Memory B cell (primary cell): ENCODE data around the gene SLC37A4.
A peak's percentile ranks its signal among the peaks of the same experiment; 100 is the strongest.
"Not testable (repeated sequence)": the region's sequence is repeated elsewhere in the genome, so short reads cannot be mapped to it uniquely, and the experiment has no call there.

ENCODE experiments used
- ATAC-seq: fragments of 150-1000 bp; cut with Tn5 transposase; 2 replicates; pipeline ENCODE4 v1.10.0; 2021; ENCODE audit warnings: low read depth, mild to moderate bottlenecking, moderate library complexity
- DNase-seq, 2 donors: peaks; one replicate each; pipeline ENCODE4 v3.0.0; 2022; ENCODE audit warnings: low spot score in 2 of 2
- H3K27ac Mint-ChIP-seq: one replicate; pipeline ENCODE4 v1.8.0; 2022; ENCODE audit warnings: mild to moderate bottlenecking, moderate library complexity, mixed read lengths
- H3K27me3 Mint-ChIP-seq: one replicate; pipeline ENCODE4 v1.8.0; 2022; ENCODE audit warnings: mixed read lengths
- H3K36me3 Mint-ChIP-seq: one replicate; pipeline ENCODE4 v1.8.0; 2022; ENCODE audit warnings: mild to moderate bottlenecking, mixed read lengths
- H3K4me1 Mint-ChIP-seq: one replicate; pipeline ENCODE4 v1.8.0; 2022; ENCODE audit warnings: mixed read lengths
- H3K4me3 Mint-ChIP-seq: one replicate; pipeline ENCODE4 v1.8.0; 2022; ENCODE audit warnings: mild to moderate bottlenecking, moderate library complexity, mixed read lengths
- H3K9me3 Mint-ChIP-seq: one replicate; pipeline ENCODE4 v1.8.0; 2022; ENCODE audit warnings: mixed read lengths

Gene SLC37A4

GRCh38 chr11:119030329-119031047, at the start of gene SLC37A4:
SLC37A4 (minus strand) TSS chr11:119030877.
- peak within 1 kb of the TSS; percentile 14 for H3K27ac Mint-ChIP-seq
- peaks cover 6% of the 10 kb centered on the region for H3K36me3 Mint-ChIP-seq
- ATAC-seq, result peak; percentile 92
- H3K27me3 Mint-ChIP-seq, result no peaks in the 10 kb centered on the region
- no peaks in the 10 kb centered on the region for H3K9me3 Mint-ChIP-seq
- DNase-seq, result peak; percentile 99 to 100
- H3K4me1 Mint-ChIP-seq, result peaks cover 17% of the 10 kb centered on the region
- peak within 1 kb of the TSS; percentile 85 for H3K4me3 Mint-ChIP-seq

GRCh38 chr11:119078675-119079420, 48.2 kb upstream of the SLC37A4 start:
- H3K9me3 Mint-ChIP-seq, result no peaks in the 10 kb centered on the region
- H3K27me3 Mint-ChIP-seq, result no peaks in the 10 kb centered on the region
- no peaks in the 10 kb centered on the region for H3K4me1 Mint-ChIP-seq
- no peak overlapping the region for H3K4me3 Mint-ChIP-seq
- DNase-seq (no peak), ATAC-seq (no peak)
- peaks cover 26% of the 10 kb centered on the region for H3K36me3 Mint-ChIP-seq
- no peak overlapping the region for H3K27ac Mint-ChIP-seq

DNA sequence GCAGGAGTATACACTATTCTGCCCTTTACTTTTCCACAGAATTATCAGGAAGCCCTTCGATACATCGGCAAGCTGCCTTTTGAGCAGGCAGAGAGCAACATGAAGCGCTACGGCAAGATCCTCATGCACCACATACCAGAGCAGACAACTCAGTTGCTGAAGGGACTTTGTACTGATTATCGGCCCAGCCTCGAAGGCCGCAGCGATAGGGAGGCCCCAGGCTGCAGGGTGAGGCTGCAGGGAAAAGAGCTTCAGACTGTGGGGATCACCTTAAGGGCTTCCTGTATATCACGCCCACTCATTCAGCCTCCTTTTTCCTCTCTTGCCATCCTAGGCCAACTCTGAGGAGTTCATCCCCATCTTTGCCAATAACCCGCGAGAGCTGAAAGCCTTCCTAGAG, 47.2 kb upstream of the SLC37A4 start:
- ATAC-seq, result no peak
- no peak overlapping the region for H3K4me3 Mint-ChIP-seq
- no peaks in the 10 kb centered on the region for H3K27me3 Mint-ChIP-seq
- DNase-seq, result no peak
- H3K36me3 Mint-ChIP-seq, result peaks cover 33% of the 10 kb centered on the region
- H3K9me3 Mint-ChIP-seq, result no peaks in the 10 kb centered on the region
- H3K4me1 Mint-ChIP-seq, result peaks cover under 1% of the 10 kb centered on the region
- H3K27ac Mint-ChIP-seq, result no peak overlapping the region

DNA sequence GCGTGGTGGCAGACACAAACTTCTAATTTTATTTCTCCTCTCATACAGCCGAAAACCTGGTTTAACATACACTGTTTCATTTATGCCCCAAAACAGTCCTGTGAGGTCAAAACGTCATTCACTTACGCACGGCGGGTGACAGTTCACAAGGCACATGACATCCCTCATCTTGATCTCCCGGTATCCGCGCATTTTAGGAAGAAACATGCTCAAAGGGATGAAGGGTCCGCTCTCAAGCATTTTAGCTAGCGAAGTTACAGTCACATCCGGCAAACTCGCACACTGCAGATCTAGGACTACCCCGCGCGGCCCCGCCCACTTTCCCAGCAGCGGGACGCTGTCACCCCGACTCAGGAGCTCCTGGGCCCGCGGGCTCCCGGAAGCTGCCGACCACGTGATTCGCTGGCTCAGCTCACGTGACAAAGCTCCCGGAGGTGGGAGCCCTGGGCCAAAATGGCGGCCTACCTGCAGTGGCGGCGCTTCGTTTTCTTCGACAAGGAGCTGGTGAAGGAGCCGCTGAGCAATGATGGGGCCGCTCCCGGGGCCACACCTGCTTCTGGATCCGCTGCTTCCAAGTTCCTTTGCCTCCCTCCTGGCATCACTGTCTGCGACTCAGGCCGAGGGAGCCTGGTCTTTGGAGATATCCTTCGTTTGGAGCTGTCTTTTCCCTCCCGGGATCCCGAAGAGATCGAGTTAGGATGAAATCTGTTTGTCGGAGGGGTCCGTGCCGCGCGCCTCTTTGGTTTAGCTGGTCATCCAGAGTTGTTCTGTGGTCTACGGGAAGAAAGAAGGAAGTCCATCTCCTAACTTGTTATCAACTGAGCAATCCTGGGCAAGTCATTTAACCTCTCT, 36.9 kb upstream of the SLC37A4 start, which contains the start of gene VPS11:
Gene VPS11 (plus strand): TSS at position 448 of the 852 bp plus-strand sequence. CDS start 6 bp downstream, at position 454.
- H3K27me3 Mint-ChIP-seq, result no peaks in the 10 kb centered on the region
- H3K4me1 Mint-ChIP-seq, result peaks cover 21% of the 10 kb centered on the region
- H3K9me3 Mint-ChIP-seq, result no peaks in the 10 kb centered on the region
- ATAC-seq, result peak; percentile 91
- peak; percentile 88 to 92 for DNase-seq
- H3K27ac Mint-ChIP-seq, result peak within 1 kb of the TSS; percentile 98
- H3K36me3 Mint-ChIP-seq, result peaks cover 6% of the 10 kb centered on the region
- peak within 1 kb of the TSS; percentile 93 for H3K4me3 Mint-ChIP-seq

DNA sequence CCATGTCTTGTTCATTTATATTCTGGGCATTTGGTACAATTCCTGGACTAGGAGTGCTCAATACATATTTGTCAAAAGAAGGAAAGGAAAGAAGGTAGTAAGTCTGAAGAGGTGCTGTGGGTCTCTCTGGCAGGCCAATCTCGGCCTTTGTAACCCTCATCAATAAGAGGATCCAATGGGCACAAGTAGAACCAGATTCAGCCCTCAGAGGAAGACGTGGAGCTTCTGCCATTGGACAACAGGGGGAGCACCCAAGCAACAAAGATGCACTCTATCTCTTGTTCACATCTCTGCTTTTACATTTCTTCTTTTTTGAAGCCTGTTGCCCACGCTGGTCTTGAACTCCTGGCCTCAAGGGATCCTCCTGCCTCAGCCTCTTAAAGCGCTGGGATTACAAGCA, 34.7 kb upstream of the SLC37A4 start:
- DNase-seq (peak in 1 of 2 donors; percentile 29), ATAC-seq (peak; percentile 16)
- Mint-ChIP-seq H3K27me3 (no peaks in the 10 kb centered on the region), H3K4me1 (peaks cover 19% of the 10 kb centered on the region), H3K27ac (peak overlapping the region; percentile 72), H3K36me3 (peaks cover 5% of the 10 kb centered on the region), H3K4me3 (no peak overlapping the region), H3K9me3 (no peaks in the 10 kb centered on the region)

- Mint-ChIP-seq H3K27me3 (no peaks in the 10 kb centered on the region), H3K4me1 (peaks cover 19% of the 10 kb centered on the region), H3K9me3 (no peaks in the 10 kb centered on the region), H3K27ac (no peak overlapping the region), H3K36me3 (peaks cover 2% of the 10 kb centered on the region), H3K4me3 (no peak overlapping the region)
- DNase-seq, result no peak
- no peak for ATAC-seq
Measured at GRCh38 chr11:119062779-119063178, 32.1 kb upstream of the SLC37A4 start.

GRCh38 chr11:119061256-119061655, 30.6 kb upstream of the SLC37A4 start:
- ATAC-seq, result no peak
- Mint-ChIP-seq H3K4me3 (no peak overlapping the region), H3K4me1 (peaks cover 14% of the 10 kb centered on the region), H3K9me3 (no peaks in the 10 kb centered on the region), H3K27ac (no peak overlapping the region), H3K27me3 (no peaks in the 10 kb centered on the region), H3K36me3 (peaks cover 2% of the 10 kb centered on the region)
- DNase-seq, result no peak

GRCh38 chr11:119059128-119059527, 28.5 kb upstream of the SLC37A4 start:
- not testable (repeated sequence) for ATAC-seq, H3K9me3 Mint-ChIP-seq, DNase-seq, H3K27me3 Mint-ChIP-seq, H3K27ac Mint-ChIP-seq, H3K36me3 Mint-ChIP-seq
- H3K4me3 Mint-ChIP-seq, result peak overlapping the region; percentile 21
- H3K4me1 Mint-ChIP-seq, result peaks cover 19% of the 10 kb centered on the region

DNA sequence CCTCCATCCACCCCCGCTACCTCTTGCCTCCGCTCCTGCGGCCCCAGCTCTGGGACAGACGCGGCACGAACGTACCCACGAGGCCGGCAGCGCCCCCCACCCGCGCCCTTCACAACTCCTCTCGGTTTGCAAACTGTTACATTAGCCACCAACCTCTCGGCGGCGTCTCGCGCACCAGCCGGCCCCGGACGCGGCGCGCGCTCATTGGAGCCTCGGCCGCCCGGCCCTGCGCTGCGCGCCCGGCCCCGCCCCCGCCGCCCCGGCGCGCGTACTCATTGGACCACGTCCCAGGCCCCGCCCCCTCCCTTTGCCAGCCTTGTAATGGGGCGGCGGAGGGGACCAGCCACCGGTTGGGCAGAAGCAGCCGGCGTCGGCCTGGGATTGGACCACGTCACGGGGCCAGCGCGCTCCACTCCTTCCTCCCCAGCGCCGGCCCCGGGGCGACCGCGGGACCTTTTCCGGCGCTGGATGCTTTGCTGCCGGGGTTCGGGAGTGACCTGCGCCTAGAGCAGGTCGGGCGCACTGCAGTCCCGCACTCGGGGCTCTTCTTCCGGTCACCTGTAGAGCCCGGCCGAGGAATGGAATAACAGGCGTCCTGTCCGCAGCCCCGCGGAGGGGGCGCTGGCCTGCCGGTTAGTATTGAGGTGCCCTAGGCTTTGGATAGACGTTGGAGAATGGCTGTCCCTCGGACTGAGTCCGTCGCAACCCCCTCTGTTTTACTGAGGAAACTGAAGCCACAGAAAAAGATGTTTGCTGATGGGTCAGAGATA, 26.5 kb upstream of the SLC37A4 start, which contains the start of gene HYOU1:
Gene HYOU1 (minus strand): TSS at position 206 of the 770 bp plus-strand sequence. CDS start 1,045 bp downstream, outside the sequence.
- no peaks in the 10 kb centered on the region for H3K9me3 Mint-ChIP-seq
- peak; percentile 94 to 96 for DNase-seq
- H3K27me3 Mint-ChIP-seq, result no peaks in the 10 kb centered on the region
- ATAC-seq, result peak; percentile 90
- H3K4me3 Mint-ChIP-seq, result peak within 1 kb of the TSS; percentile 93
- H3K27ac Mint-ChIP-seq, result peak within 1 kb of the TSS; percentile 95
- H3K36me3 Mint-ChIP-seq, result peaks cover 12% of the 10 kb centered on the region
- H3K4me1 Mint-ChIP-seq, result peaks cover 21% of the 10 kb centered on the region

GRCh38 chr11:119056421-119056999, 25.8 kb upstream of the SLC37A4 start:
- Mint-ChIP-seq H3K9me3 (no peaks in the 10 kb centered on the region), H3K27me3 (no peaks in the 10 kb centered on the region), H3K4me1 (peaks cover 25% of the 10 kb centered on the region), H3K27ac (peak overlapping the region; percentile 95), H3K36me3 (peaks cover 12% of the 10 kb centered on the region), H3K4me3 (peak overlapping the region; percentile 93)
- peak; percentile 41 to 53 for DNase-seq
- peak; percentile 27 for ATAC-seq

- peak overlapping the region; percentile 93 for H3K4me3 Mint-ChIP-seq
- no peak for ATAC-seq
- peak overlapping the region; percentile 95 for H3K27ac Mint-ChIP-seq
- no peaks in the 10 kb centered on the region for H3K27me3 Mint-ChIP-seq
- peaks cover 28% of the 10 kb centered on the region for H3K4me1 Mint-ChIP-seq
- H3K9me3 Mint-ChIP-seq, result no peaks in the 10 kb centered on the region
- no peak for DNase-seq
- peaks cover 17% of the 10 kb centered on the region for H3K36me3 Mint-ChIP-seq
Measured at GRCh38 chr11:119055901-119056300, 25.2 kb upstream of the SLC37A4 start.

- peaks cover 28% of the 10 kb centered on the region for H3K4me1 Mint-ChIP-seq
Measured at GRCh38 chr11:119054418-119054817, 23.7 kb upstream of the SLC37A4 start.

More at GRCh38 chr11:119054418-119054817, 23.7 kb upstream of the SLC37A4 start:
- peaks cover 23% of the 10 kb centered on the region for H3K36me3 Mint-ChIP-seq
- ATAC-seq (no peak), DNase-seq (no peak)
- H3K4me3 Mint-ChIP-seq, result no peak overlapping the region
- H3K9me3 Mint-ChIP-seq, result no peaks in the 10 kb centered on the region
- no peaks in the 10 kb centered on the region for H3K27me3 Mint-ChIP-seq
- H3K27ac Mint-ChIP-seq, result no peak overlapping the region
